Lower leg skin (tissue), 3 donors: ENCODE data around the gene KCNJ2.

Experiments used
- CTCF ChIP-seq, 3 donors: fragments of 450-650 bp; IDR thresholded peaks; one replicate each; pipeline ENCODE4 v1.5.1; 2016; ENCODE audit warnings: antibody characterized with exemption in 3 of 3, mild to moderate bottlenecking in 3 of 3, moderate library complexity in 2 of 3
- POLR2A ChIP-seq, 2 donors: fragments of 450-650 bp; IDR thresholded peaks; one replicate each; pipeline ENCODE4 v1.6.1; 2016 to 2017; ENCODE audit warnings: antibody characterized with exemption in 2 of 2, mild to moderate bottlenecking in 1 of 2, moderate library complexity in 1 of 2

DNA sequence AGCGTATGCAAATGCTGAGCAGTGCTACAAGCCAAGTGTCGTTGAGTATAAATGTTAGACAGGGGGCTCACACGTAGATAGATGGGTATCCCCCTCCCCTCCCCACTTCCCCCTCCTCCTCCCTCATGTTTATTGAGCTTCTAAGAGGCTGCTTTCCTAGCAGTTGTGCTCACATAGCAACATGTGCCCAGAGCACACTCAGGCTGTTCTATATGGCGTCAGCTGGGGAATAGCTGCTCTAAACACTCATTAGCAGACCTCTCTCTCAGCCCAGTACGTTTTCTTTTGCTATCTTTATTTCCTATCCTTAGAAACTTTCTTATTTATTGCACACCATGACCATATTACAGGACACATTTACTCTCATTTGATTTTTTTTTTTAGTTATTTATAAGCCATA, 1.8 kb downstream of the KCNJ2 start:
- TF ChIP-seq CTCF (IDR thresholded peaks at IDR 0.05) (no peak), POLR2A (IDR thresholded peaks at IDR 0.05) (no peak)
